ENCODE data around the gene LHX5.

The LHX5 gene

GRCh38 chr12:113464452-113464775, 7.3 kb downstream of the LHX5 start:
- Histone ChIP-seq H3K9me2 (replicated peaks; ENCODE audit: insufficient read depth, low read length) (no peaks in the 10 kb centered on the region), H2AFZ (ENCODE audit: low read depth, low read length, severe bottlenecking) (no peak overlapping the region), H3K9me3 (ENCODE audit: insufficient read depth, low read length) (no peaks in the 10 kb centered on the region), H3K27ac (ENCODE audit: low read depth, low read length) (no peak overlapping the region), H3K9ac (ENCODE audit: low read length) (no peak overlapping the region), H3F3A (ENCODE audit: insufficient read depth) (no peaks in the 10 kb centered on the region), H4K20me1 (ENCODE audit: low read depth, low read length) (no peaks in the 10 kb centered on the region), H3K27me3 (ENCODE audit: low read length) (no peaks in the 10 kb centered on the region), H3K4me2 (ENCODE audit: low read depth, low read length, poor library complexity, severe bottlenecking) (no peak overlapping the region), H3K36me3 (ENCODE audit: low read length) (no peaks in the 10 kb centered on the region), H3K79me2 (ENCODE audit: insufficient read depth, low read length) (no peaks in the 10 kb centered on the region), H3K4me3 (ENCODE audit: insufficient read depth, low read length, poor library complexity, severe bottlenecking) (no peak overlapping the region)
- no peak for TF ChIP-seq CTCF (IDR thresholded peaks at IDR 0.05; ENCODE audit: insufficient read depth, low read length, poor library complexity, severe bottlenecking)
- TF ChIP-seq EZH2phosphoT487 (conservative IDR thresholded peaks at IDR 0.05; ENCODE audit: low read length): no peak

- Histone ChIP-seq H2AFZ (ENCODE audit: low read depth, low read length, severe bottlenecking) (no peak overlapping the region), H3K9me2 (replicated peaks; ENCODE audit: insufficient read depth, low read length) (no peaks in the 10 kb centered on the region), H3K27me3 (ENCODE audit: low read length) (no peaks in the 10 kb centered on the region), H3F3A (ENCODE audit: insufficient read depth) (no peaks in the 10 kb centered on the region), H3K4me3 (ENCODE audit: insufficient read depth, low read length, poor library complexity, severe bottlenecking) (no peak overlapping the region), H3K9me3 (ENCODE audit: insufficient read depth, low read length) (no peaks in the 10 kb centered on the region), H3K27ac (ENCODE audit: low read depth, low read length) (no peak overlapping the region), H3K79me2 (ENCODE audit: insufficient read depth, low read length) (no peaks in the 10 kb centered on the region), H3K9ac (ENCODE audit: low read length) (no peak overlapping the region), H4K20me1 (ENCODE audit: low read depth, low read length) (no peaks in the 10 kb centered on the region), H3K36me3 (ENCODE audit: low read length) (no peaks in the 10 kb centered on the region), H3K4me2 (ENCODE audit: low read depth, low read length, poor library complexity, severe bottlenecking) (no peak overlapping the region)
- TF ChIP-seq CTCF (IDR thresholded peaks at IDR 0.05; ENCODE audit: insufficient read depth, low read length, poor library complexity, severe bottlenecking) (no peak), EZH2phosphoT487 (conservative IDR thresholded peaks at IDR 0.05; ENCODE audit: low read length) (no peak)
Measured at GRCh38 chr12:113463746-113464451, 7.8 kb downstream of the LHX5 start.

- no peak overlapping the region for H2AFZ ChIP-seq (ENCODE audit: low read depth, low read length, severe bottlenecking)
- no peaks in the 10 kb centered on the region for H3K79me2 ChIP-seq (ENCODE audit: insufficient read depth, low read length)
- no peaks in the 10 kb centered on the region for H4K20me1 ChIP-seq (ENCODE audit: low read depth, low read length)
- no peaks in the 10 kb centered on the region for H3K9me3 ChIP-seq (ENCODE audit: insufficient read depth, low read length)
- no peaks in the 10 kb centered on the region for H3K36me3 ChIP-seq (ENCODE audit: low read length)
- H3K4me2 ChIP-seq (ENCODE audit: low read depth, low read length, poor library complexity, severe bottlenecking): no peak overlapping the region
- no peak overlapping the region for H3K9ac ChIP-seq (ENCODE audit: low read length)
- H3K9me2 ChIP-seq (replicated peaks; ENCODE audit: insufficient read depth, low read length): no peaks in the 10 kb centered on the region
- no peak for TF ChIP-seq CTCF (IDR thresholded peaks at IDR 0.05; ENCODE audit: insufficient read depth, low read length, poor library complexity, severe bottlenecking)
- TF ChIP-seq EZH2phosphoT487 (conservative IDR thresholded peaks at IDR 0.05; ENCODE audit: low read length): no peak
- H3K27ac ChIP-seq (ENCODE audit: low read depth, low read length): no peak overlapping the region
- H3F3A ChIP-seq (ENCODE audit: insufficient read depth): no peaks in the 10 kb centered on the region
- H3K4me3 ChIP-seq (ENCODE audit: insufficient read depth, low read length, poor library complexity, severe bottlenecking): no peak overlapping the region
- H3K27me3 ChIP-seq (ENCODE audit: low read length): no peaks in the 10 kb centered on the region
Measured at GRCh38 chr12:113462998-113463745, 8.5 kb downstream of the LHX5 start.

All from SU-DHL-6 (cell line).